CD4-positive, alpha-beta T cell treated with Interleukin-1 beta for 1 hour (primary cell): ENCODE data around the gene BFSP2.
A peak's percentile ranks its signal among the peaks of the same experiment; 100 is the strongest.

ENCODE experiments used
- DNase-seq, 2 donors: peaks; one replicate each; pipeline ENCODE4 v3.0.0-alpha.2; 2020 to 2022

The BFSP2 gene

GRCh38 chr3:133383741-133384140 lies 16.1 kb upstream of the BFSP2 start:
- DNase-seq, result no peak

- DNase-seq, result peak in 1 of 2 donors; percentile 11
Observed at GRCh38 chr3:133384331-133385027, 15.4 kb upstream of the BFSP2 start.

- DNase-seq, result no peak
Observed at GRCh38 chr3:133386876-133387275, 13.0 kb upstream of the BFSP2 start.

GRCh38 chr3:133387341-133387740 lies 12.5 kb upstream of the BFSP2 start:
- DNase-seq, result no peak

GRCh38 chr3:133388696-133389395 lies 11.0 kb upstream of the BFSP2 start:
- DNase-seq, result no peak

GRCh38 chr3:133390715-133391114 lies 9.1 kb upstream of the BFSP2 start:
- no peak for DNase-seq

GRCh38 chr3:133393204-133393603 lies 6.7 kb upstream of the BFSP2 start:
- DNase-seq, result no peak

GRCh38 chr3:133393691-133394474 lies 6.0 kb upstream of the BFSP2 start:
- DNase-seq, result no peak

- no peak for DNase-seq
Observed at GRCh38 chr3:133394561-133395311, 5.1 kb upstream of the BFSP2 start.

GRCh38 chr3:133396906-133397305 lies 3.0 kb upstream of the BFSP2 start:
- DNase-seq, result no peak

GRCh38 chr3:133401374-133402135 lies 1.7 kb downstream of the BFSP2 start:
- no peak for DNase-seq

- DNase-seq, result no peak
Observed at GRCh38 chr3:133404920-133405319, 5.1 kb downstream of the BFSP2 start.

GRCh38 chr3:133408366-133408765 lies 8.5 kb downstream of the BFSP2 start:
- DNase-seq, result no peak

GRCh38 chr3:133408961-133409360 lies 9.1 kb downstream of the BFSP2 start:
- no peak for DNase-seq

- no peak for DNase-seq
Observed at GRCh38 chr3:133410191-133410892, 10.5 kb downstream of the BFSP2 start.

GRCh38 chr3:133412183-133413132 lies 12.6 kb downstream of the BFSP2 start:
- no peak for DNase-seq

GRCh38 chr3:133413161-133414020 lies 13.5 kb downstream of the BFSP2 start:
- DNase-seq, result no peak

GRCh38 chr3:133414021-133414392 lies 14.2 kb downstream of the BFSP2 start:
- DNase-seq, result no peak

- no peak for DNase-seq
Observed at GRCh38 chr3:133418361-133418760, 18.5 kb downstream of the BFSP2 start.
